ENCODE results near the gene DNTT. TPM values are rescaled to one million over a fixed set of nuclear protein-coding genes. Genes with fewer than 3 reads are reported as not detected.

DNTT gene
- total and polyA plus RNA-seq, 5 donors = not detected

- 63% methylated on average over 6 of the region's 6 CpGs for WGBS
- Histone ChIP-seq H3K4me1 (ENCODE audit: control insufficient read depth, insufficient read depth, low read length) (peaks cover 3% of the 10 kb centered on the region), H3K27ac (ENCODE audit: low read length) (no peak overlapping the region), H3K4me3 (ENCODE audit: low read length) (no peak overlapping the region), H3K27me3 (ENCODE audit: control insufficient read depth, insufficient read depth) (no peaks in the 10 kb centered on the region), H3K9me3 (ENCODE audit: control insufficient read depth, low read length) (no peaks in the 10 kb centered on the region)
- intact Hi-C loops (cut with DNase I) = no loop called here
- no peak for ATAC-seq
- no peak for DNase-seq
These were observed 38.0 kb upstream of the DNTT start for GRCh38 chr10:96266118-96266770.

- DNase-seq (no peak), ATAC-seq (no peak)
- H3K9me3 ChIP-seq (ENCODE audit: control insufficient read depth, low read length) = no peaks in the 10 kb centered on the region
- H3K27me3 ChIP-seq (ENCODE audit: control insufficient read depth, insufficient read depth) = no peaks in the 10 kb centered on the region
- H3K27ac ChIP-seq (ENCODE audit: low read length) = no peak overlapping the region
- H3K4me3 ChIP-seq (ENCODE audit: low read length) = no peak overlapping the region
- H3K4me1 ChIP-seq (ENCODE audit: control insufficient read depth, insufficient read depth, low read length) = no peaks in the 10 kb centered on the region
- 78% methylated on average over 4 of the region's 4 CpGs for WGBS
- intact Hi-C loops (cut with DNase I) = no loop called here
These were observed 37.0 kb upstream of the DNTT start for GRCh38 chr10:96267234-96267705.

- DNase-seq (no peak), ATAC-seq (no peak)
- Histone ChIP-seq H3K9me3 (ENCODE audit: control insufficient read depth, low read length) (no peaks in the 10 kb centered on the region), H3K27me3 (ENCODE audit: control insufficient read depth, insufficient read depth) (no peaks in the 10 kb centered on the region), H3K4me3 (ENCODE audit: low read length) (no peak overlapping the region), H3K27ac (ENCODE audit: low read length) (no peak overlapping the region), H3K4me1 (ENCODE audit: control insufficient read depth, insufficient read depth, low read length) (no peaks in the 10 kb centered on the region)
- intact Hi-C loops (cut with DNase I) = no loop called here
- WGBS = 87% methylated on average over 2 of the region's 2 CpGs
These were observed 35.8 kb upstream of the DNTT start for GRCh38 chr10:96268341-96268909.

GRCh38 chr10:96269438-96270300 lies 34.6 kb upstream of the DNTT start:
- Histone ChIP-seq H3K27me3 (ENCODE audit: control insufficient read depth, insufficient read depth) (no peaks in the 10 kb centered on the region), H3K27ac (ENCODE audit: low read length) (no peak overlapping the region), H3K4me3 (ENCODE audit: low read length) (no peak overlapping the region), H3K9me3 (ENCODE audit: control insufficient read depth, low read length) (no peaks in the 10 kb centered on the region), H3K4me1 (ENCODE audit: control insufficient read depth, insufficient read depth, low read length) (no peaks in the 10 kb centered on the region)
- DNase-seq = no peak
- 79% methylated on average over 6 of the region's 6 CpGs for WGBS
- ATAC-seq = no peak
- intact Hi-C loops (cut with DNase I) = no loop called here

- no peak for ATAC-seq
- Histone ChIP-seq H3K27ac (ENCODE audit: low read length) (no peak overlapping the region), H3K4me1 (ENCODE audit: control insufficient read depth, insufficient read depth, low read length) (no peaks in the 10 kb centered on the region), H3K4me3 (ENCODE audit: low read length) (no peak overlapping the region), H3K27me3 (ENCODE audit: control insufficient read depth, insufficient read depth) (no peaks in the 10 kb centered on the region), H3K9me3 (ENCODE audit: control insufficient read depth, low read length) (no peaks in the 10 kb centered on the region)
- WGBS = 90% methylated on average over 2 of the region's 2 CpGs
- no peak for DNase-seq
- intact Hi-C loops (cut with DNase I) = no loop called here
These were observed 33.7 kb upstream of the DNTT start for GRCh38 chr10:96270571-96270970.

- no peaks in the 10 kb centered on the region for H3K9me3 ChIP-seq (ENCODE audit: control insufficient read depth, low read length)
- intact Hi-C loops (cut with DNase I) = no loop called here
- H3K4me1 ChIP-seq (ENCODE audit: control insufficient read depth, insufficient read depth, low read length) = peaks cover 3% of the 10 kb centered on the region
- DNase-seq (peak; percentile 62 to 84 (median 79)), ATAC-seq (peak; percentile 89)
- H3K27me3 ChIP-seq (ENCODE audit: control insufficient read depth, insufficient read depth) = no peaks in the 10 kb centered on the region
- no peak within 1 kb of the TSS for H3K27ac ChIP-seq (ENCODE audit: low read length)
- no peak within 1 kb of the TSS for H3K4me3 ChIP-seq (ENCODE audit: low read length)
- 46% methylated on average over 6 of the region's 6 CpGs for WGBS
These were observed 33.0 kb upstream of the DNTT start, which contains the start of gene BLNK for GRCh38 chr10:96271016-96271815. Gene BLNK, minus strand, starts transcription at chr10:96271569. Its CDS starts 171 bp downstream, at chr10:96271398.

- H3K4me1 ChIP-seq (ENCODE audit: control insufficient read depth, insufficient read depth, low read length) = peaks cover 3% of the 10 kb centered on the region
- H3K27ac ChIP-seq (ENCODE audit: low read length) = no peak overlapping the region
- H3K27me3 ChIP-seq (ENCODE audit: control insufficient read depth, insufficient read depth) = no peaks in the 10 kb centered on the region
- intact Hi-C loops (cut with DNase I) = no loop called here
- H3K9me3 ChIP-seq (ENCODE audit: control insufficient read depth, low read length) = no peaks in the 10 kb centered on the region
- ATAC-seq (no peak), DNase-seq (no peak)
- H3K4me3 ChIP-seq (ENCODE audit: low read length) = no peak overlapping the region
- 75% methylated on average over 8 of the region's 8 CpGs for WGBS
These were observed 31.6 kb upstream of the DNTT start for GRCh38 chr10:96272316-96273280.

- Histone ChIP-seq H3K9me3 (ENCODE audit: control insufficient read depth, low read length) (no peaks in the 10 kb centered on the region), H3K4me3 (ENCODE audit: low read length) (no peak overlapping the region), H3K27me3 (ENCODE audit: control insufficient read depth, insufficient read depth) (no peaks in the 10 kb centered on the region), H3K27ac (ENCODE audit: low read length) (no peak overlapping the region), H3K4me1 (ENCODE audit: control insufficient read depth, insufficient read depth, low read length) (peaks cover 3% of the 10 kb centered on the region)
- 87% methylated on average over 2 of the region's 2 CpGs for WGBS
- intact Hi-C loops (cut with DNase I) = no loop called here
- peak in 2 of 3 donors; percentile 41 to 49 for DNase-seq
- ATAC-seq = peak; percentile 23 to 28
These were observed 28.4 kb upstream of the DNTT start for GRCh38 chr10:96275685-96276418.

GRCh38 chr10:96276426-96276825 lies 27.8 kb upstream of the DNTT start:
- no peak overlapping the region for H3K4me3 ChIP-seq (ENCODE audit: low read length)
- no peaks in the 10 kb centered on the region for H3K9me3 ChIP-seq (ENCODE audit: control insufficient read depth, low read length)
- WGBS = 87% methylated on average over 6 of the region's 6 CpGs
- DNase-seq (no peak), ATAC-seq (no peak)
- intact Hi-C loops (cut with DNase I) = no loop called here
- no peaks in the 10 kb centered on the region for H3K27me3 ChIP-seq (ENCODE audit: control insufficient read depth, insufficient read depth)
- no peak overlapping the region for H3K27ac ChIP-seq (ENCODE audit: low read length)
- peaks cover 3% of the 10 kb centered on the region for H3K4me1 ChIP-seq (ENCODE audit: control insufficient read depth, insufficient read depth, low read length)
